Uterus (tissue), 2 donors: ENCODE results near the gene ZSCAN26.

Experiments
- POLR2A ChIP-seq, 2 donors: fragments of 450-650 bp; IDR thresholded peaks; one replicate each; pipeline ENCODE4 v1.6.1; 2016; ENCODE audit warnings: antibody characterized with exemption in 2 of 2, mild to moderate bottlenecking in 1 of 2, moderate library complexity in 1 of 2
- TF ChIP-seq, protein P1 (sequence below), 4 experiments: fragments of 200-600 bp in 2 of 4; fragments of 450-650 bp in 2 of 4; sonication (generic) in 2 of 4; IDR thresholded peaks; one replicate each; pipeline ENCODE4 v1.5.1; 2016 to 2019; ENCODE audit warnings: antibody characterized with exemption in 4 of 4, mild to moderate bottlenecking in 2 of 4, moderate library complexity in 1 of 4

- TF ChIP-seq, protein P1, sequence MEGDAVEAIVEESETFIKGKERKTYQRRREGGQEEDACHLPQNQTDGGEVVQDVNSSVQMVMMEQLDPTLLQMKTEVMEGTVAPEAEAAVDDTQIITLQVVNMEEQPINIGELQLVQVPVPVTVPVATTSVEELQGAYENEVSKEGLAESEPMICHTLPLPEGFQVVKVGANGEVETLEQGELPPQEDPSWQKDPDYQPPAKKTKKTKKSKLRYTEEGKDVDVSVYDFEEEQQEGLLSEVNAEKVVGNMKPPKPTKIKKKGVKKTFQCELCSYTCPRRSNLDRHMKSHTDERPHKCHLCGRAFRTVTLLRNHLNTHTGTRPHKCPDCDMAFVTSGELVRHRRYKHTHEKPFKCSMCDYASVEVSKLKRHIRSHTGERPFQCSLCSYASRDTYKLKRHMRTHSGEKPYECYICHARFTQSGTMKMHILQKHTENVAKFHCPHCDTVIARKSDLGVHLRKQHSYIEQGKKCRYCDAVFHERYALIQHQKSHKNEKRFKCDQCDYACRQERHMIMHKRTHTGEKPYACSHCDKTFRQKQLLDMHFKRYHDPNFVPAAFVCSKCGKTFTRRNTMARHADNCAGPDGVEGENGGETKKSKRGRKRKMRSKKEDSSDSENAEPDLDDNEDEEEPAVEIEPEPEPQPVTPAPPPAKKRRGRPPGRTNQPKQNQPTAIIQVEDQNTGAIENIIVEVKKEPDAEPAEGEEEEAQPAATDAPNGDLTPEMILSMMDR (IDR thresholded peaks at IDR 0.05) = no peak
- no peak for TF ChIP-seq POLR2A (IDR thresholded peaks at IDR 0.05)
Measured at GRCh38 chr6:28263922-28264321, 3.0 kb upstream of the ZSCAN26 start.
